Stimulated activated naive CD8-positive, alpha-beta T cell treated with anti-CD3 and anti-CD28 coated beads, Interleukin-15, Interleukin-2, amounts not matched to agents 100 ng/mL and 50 ng/mL, for 24 hours (primary cell): ENCODE data around the gene NPHP1.
"Not testable (repeated sequence)": the region's sequence is repeated elsewhere in the genome, so short reads cannot be mapped to it uniquely, and the experiment has no call there.

Experiments used
- H3K27ac Mint-ChIP-seq: one replicate; pipeline ENCODE4 v1.8.0; 2021; ENCODE audit warnings: mild to moderate bottlenecking, mixed read lengths
- H3K27me3 Mint-ChIP-seq: one replicate; pipeline ENCODE4 v1.8.0; 2021; ENCODE audit warnings: mixed read lengths
- H3K36me3 Mint-ChIP-seq: one replicate; pipeline ENCODE4 v1.8.0; 2021; ENCODE audit warnings: low read depth, mixed read lengths
- H3K4me1 Mint-ChIP-seq: one replicate; pipeline ENCODE4 v1.8.0; 2021; ENCODE audit warnings: low read depth, mixed read lengths
- H3K4me3 Mint-ChIP-seq: one replicate; pipeline ENCODE4 v1.8.0; 2021; ENCODE audit warnings: mild to moderate bottlenecking, mixed read lengths
- H3K9me3 Mint-ChIP-seq: one replicate; pipeline ENCODE4 v1.8.0; 2021; ENCODE audit warnings: mixed read lengths

NPHP1 gene

DNA sequence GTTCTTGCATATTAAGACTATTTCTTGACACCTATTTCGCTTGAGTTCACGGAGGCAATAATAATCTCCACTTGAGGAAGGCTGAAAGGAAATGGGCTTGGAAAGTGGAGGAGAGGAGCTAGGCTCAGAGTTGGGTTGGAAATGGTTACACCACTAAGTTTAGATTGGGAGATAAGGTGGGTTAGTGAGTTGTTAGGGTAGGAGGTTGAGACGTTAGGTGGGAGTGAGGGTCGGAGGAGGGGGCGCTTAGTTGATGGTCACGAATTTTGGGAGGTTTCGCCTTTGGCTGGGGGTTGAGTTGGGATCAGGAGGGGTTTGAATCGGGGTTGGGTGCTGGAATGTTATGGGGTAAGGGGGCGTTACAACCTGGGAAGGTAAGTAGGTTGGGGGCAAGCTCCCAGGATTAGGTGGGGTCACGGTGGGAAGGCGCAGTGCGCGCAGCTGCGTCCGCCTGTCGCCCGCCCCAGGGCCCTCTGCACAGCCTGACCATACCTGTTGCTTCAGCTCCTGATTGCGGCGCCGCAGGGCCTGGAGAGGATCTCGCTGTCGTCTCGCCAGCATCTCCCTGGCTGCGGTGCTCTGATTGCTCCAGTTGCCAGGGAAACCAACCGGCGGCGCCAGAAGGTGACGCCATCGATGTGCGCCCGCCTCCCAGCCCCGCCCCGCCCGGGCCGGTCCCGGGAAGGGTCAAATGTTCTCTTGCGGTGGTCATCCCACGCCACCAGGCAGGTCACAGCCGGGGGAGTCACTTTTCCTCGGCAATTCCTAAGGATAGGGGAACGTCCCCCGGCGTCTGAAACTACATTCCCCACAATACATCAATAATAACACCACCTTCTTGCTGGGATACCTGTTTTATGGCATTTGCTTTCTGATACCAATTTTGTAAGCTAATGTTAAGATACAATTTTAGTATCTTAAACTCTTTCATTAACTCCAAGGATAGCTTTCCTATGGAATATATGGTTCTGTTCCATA is at the start of gene NPHP1:
Gene NPHP1, minus strand, starts transcription at position 606 of the 978 bp plus-strand sequence. Its CDS starts 45 bp downstream, at position 561.
- Mint-ChIP-seq H3K4me3 (peak within 1 kb of the TSS; percentile 82), H3K4me1 (peaks cover 25% of the 10 kb centered on the region), H3K9me3 (no peaks in the 10 kb centered on the region), H3K27ac (peak within 1 kb of the TSS; percentile 69), H3K27me3 (no peaks in the 10 kb centered on the region), H3K36me3 (peaks cover 15% of the 10 kb centered on the region)

DNA sequence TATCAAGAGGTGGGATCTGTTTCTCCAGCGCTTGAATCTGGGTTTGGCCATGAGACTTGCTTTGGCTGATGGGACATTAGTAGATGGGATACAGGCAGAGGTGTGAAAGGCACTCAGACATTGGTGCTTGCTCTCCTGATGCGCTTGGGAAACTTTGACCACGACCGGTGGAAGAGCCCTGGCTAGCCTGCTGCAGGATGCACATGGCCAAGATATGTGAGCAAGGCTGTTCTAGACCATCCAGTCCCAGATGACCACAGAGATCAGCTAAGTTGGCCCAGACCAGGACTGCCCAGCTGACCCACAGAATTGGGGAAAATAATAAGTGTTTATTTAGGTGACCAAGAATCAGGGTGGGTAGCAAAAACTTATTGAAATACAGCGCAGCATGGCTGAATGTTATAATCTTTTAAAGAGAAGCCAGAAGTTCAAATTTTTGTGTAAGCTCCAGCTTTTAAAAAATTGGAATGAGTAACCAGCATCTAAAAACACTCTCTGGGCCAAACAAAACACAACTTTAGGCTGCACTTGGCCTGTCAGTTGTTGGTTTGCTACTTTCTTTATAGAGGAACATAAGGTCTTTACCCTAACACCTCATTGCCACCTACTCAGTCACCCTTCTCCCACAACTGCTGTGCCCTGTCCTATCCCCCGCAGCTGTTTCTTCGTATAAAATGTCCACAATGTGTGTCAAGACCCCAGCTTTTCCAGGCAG is 43.4 kb upstream of the NPHP1 start:
- H3K9me3 Mint-ChIP-seq, H3K27ac Mint-ChIP-seq, H3K4me1 Mint-ChIP-seq, H3K27me3 Mint-ChIP-seq, H3K4me3 Mint-ChIP-seq, H3K36me3 Mint-ChIP-seq: not testable (repeated sequence)

DNA sequence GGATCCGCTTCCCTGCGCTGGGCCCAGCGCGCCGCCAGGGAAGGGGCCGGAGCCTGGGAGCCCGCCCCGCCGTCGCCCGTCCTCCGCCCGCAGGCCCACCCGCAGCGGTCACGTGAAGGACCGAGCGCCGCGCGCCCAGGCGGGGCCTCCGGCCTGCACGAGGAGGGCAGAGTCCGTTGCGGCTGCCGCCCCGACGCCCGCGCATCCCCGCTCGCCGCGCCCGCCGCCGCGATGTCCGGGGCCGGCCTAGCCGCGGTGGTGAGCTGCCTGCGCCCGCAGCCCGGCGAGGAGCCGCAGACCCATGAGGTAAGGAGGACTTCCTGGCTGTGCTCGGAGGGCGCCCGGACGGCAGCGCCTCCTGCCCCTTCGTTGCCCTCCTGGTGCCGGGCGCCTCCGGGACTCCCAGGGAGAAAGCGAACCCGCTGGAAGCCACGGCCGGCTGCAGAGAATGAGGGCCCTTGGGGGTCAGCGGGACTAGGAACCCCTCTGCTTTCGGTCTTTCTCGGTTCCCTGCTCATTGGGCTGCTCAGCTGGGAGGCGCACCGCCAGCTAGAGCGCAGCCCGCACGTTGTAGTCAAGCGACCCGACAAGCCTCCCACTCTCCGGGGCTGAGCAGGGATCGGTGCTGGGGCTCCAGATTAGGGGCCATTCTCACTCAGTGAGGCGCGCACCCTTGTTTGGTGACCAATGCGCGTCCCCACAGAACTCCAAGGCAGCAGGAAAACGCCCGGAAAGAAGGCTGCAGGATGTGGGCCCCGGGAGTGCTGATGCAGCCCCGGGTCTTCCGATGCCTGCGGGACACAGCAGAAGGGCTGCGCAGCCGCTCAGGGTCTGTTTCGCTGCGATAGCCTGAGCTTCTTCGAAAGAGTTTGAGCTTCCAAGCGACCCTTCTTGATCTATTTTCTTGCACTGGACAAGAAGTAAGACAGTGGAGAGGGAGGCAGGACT is 40.9 kb upstream of the NPHP1 start:
- H3K36me3 Mint-ChIP-seq, H3K4me1 Mint-ChIP-seq, H3K27ac Mint-ChIP-seq, H3K9me3 Mint-ChIP-seq, H3K27me3 Mint-ChIP-seq, H3K4me3 Mint-ChIP-seq: not testable (repeated sequence)

DNA sequence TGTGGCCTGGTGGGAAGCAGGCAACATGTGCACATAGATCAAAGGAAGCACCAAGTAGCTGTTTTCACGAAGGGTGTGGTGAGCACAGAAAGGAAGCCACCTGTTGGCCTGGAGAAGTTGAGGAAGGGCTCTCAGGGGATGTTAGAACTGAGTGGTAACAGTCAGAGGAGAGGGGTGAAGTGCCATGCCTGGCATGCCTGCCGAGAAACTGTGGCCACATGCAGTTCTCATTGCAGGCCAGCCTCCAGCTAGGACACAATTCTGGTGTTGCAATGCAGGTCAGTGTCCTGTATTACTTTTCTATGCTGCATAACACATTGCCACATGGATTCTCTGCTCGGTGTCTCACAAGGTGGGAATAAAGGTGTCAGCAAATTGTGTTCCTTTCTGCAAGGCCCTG is 38.5 kb upstream of the NPHP1 start:
- H3K27ac Mint-ChIP-seq, H3K27me3 Mint-ChIP-seq, H3K9me3 Mint-ChIP-seq, H3K36me3 Mint-ChIP-seq, H3K4me3 Mint-ChIP-seq, H3K4me1 Mint-ChIP-seq: not testable (repeated sequence)

DNA sequence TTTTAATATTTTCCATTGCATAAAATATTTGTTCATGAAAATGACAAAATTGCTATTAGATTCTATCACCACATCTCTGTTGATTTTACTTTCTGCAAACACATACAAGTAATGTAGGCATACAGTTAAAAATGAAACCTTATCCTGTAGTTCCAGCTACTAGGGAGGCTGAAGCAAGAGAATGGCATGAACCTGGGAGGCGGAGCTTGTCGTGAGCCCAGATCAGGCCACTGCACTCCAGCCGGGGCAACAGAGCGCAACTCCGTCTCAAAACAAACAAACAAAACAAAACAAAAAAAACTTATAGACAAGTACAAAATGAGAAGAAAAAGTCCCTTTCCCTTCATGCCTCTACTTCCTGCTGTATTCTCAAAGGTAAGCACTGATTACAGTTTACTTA is 29.7 kb upstream of the NPHP1 start:
- not testable (repeated sequence) for H3K27ac Mint-ChIP-seq, H3K4me3 Mint-ChIP-seq, H3K27me3 Mint-ChIP-seq, H3K36me3 Mint-ChIP-seq, H3K9me3 Mint-ChIP-seq, H3K4me1 Mint-ChIP-seq

DNA sequence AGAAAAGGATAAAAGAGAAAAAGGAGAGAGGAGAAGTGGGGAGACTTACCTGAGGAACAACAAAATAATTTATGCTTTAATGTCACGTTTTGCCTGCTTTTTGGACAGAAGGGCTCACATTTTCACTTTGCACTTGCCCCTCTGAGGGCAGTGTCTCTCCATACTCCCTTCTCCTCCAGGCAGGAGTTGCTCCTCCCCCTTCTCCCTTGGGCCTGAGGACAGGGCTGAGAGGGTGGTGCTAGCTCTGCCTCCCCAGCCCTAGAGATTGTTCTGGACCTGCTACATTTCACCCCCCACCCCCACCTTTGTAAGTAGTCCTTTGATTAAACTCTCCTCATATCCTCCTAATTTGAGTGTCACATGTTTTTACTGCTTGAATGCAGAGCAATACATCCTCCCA is 25.1 kb upstream of the NPHP1 start:
- not testable (repeated sequence) for H3K9me3 Mint-ChIP-seq, H3K36me3 Mint-ChIP-seq, H3K4me3 Mint-ChIP-seq, H3K4me1 Mint-ChIP-seq, H3K27ac Mint-ChIP-seq
- H3K27me3 Mint-ChIP-seq = peaks cover 23% of the 10 kb centered on the region

DNA sequence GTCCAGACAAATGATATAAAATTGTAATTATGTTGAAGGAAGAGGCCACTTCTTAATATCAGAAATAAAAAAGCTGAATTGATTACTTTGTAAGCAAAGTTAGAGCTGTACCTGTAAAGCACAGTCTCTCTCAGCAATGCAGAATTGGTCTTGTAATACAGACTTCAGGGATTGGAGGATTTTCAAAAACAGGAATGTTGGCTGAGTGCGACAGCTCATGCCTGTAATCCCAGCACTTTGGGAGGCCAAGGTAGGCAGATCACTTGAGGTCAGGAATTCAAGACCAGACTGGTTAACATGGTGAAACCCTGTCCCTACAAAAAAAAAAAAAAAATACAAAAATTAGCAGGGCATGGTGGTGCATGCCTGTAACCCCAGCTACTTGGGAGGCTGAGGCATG is 17.8 kb upstream of the NPHP1 start:
- H3K27me3 Mint-ChIP-seq = peaks cover 60% of the 10 kb centered on the region
- H3K27ac Mint-ChIP-seq, H3K9me3 Mint-ChIP-seq, H3K4me3 Mint-ChIP-seq, H3K36me3 Mint-ChIP-seq, H3K4me1 Mint-ChIP-seq: not testable (repeated sequence)

DNA sequence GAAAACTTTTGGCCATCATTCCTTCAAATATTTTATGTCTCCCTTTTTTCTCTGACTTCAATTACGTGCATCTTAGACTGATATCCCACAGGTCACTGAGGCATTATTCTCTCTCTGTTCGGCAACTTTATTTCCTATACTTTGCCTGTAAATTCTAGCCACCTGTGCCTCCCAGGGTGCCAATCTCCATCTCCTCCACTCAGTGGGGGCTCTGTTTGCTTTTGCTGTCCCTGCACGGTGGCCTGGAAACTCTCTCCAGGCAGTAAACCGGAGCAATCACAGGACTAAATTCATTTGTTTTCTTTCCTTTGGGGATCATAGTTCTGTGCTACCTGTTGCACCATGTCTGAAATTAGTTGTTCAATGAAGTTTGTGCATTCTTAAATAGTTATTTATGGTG is 17.1 kb upstream of the NPHP1 start:
- no peak overlapping the region for H3K4me3 Mint-ChIP-seq
- H3K4me1 Mint-ChIP-seq = no peaks in the 10 kb centered on the region

DNA sequence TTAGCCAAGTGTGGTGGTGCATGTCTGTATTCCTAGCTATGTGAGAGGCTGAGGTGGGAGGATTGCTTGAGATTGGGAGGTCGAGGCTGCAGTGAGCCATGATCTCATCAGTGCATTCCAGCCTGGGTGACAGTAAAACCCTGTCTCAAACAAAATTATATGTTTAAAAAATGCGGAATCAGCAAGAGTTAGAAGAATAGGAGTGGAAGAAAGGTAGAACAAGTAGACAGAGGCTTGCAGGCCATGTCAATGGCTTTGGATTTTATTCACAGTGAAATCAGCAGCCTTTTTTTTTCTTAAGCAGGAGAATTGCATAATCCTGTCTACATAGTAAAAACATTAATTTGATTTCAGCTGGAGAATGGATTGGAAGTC is 15.4 kb upstream of the NPHP1 start:
- Mint-ChIP-seq H3K36me3 (no peaks in the 10 kb centered on the region), H3K27me3 (peaks cover 63% of the 10 kb centered on the region), H3K4me3 (no peak overlapping the region), H3K27ac (no peak overlapping the region), H3K9me3 (no peaks in the 10 kb centered on the region), H3K4me1 (no peaks in the 10 kb centered on the region)

More for the DNA sequence above, 17.1 kb upstream of the NPHP1 start:
- H3K36me3 Mint-ChIP-seq = no peaks in the 10 kb centered on the region
- no peak overlapping the region for H3K27ac Mint-ChIP-seq
- H3K9me3 Mint-ChIP-seq = no peaks in the 10 kb centered on the region
- H3K27me3 Mint-ChIP-seq = peaks cover 60% of the 10 kb centered on the region

DNA sequence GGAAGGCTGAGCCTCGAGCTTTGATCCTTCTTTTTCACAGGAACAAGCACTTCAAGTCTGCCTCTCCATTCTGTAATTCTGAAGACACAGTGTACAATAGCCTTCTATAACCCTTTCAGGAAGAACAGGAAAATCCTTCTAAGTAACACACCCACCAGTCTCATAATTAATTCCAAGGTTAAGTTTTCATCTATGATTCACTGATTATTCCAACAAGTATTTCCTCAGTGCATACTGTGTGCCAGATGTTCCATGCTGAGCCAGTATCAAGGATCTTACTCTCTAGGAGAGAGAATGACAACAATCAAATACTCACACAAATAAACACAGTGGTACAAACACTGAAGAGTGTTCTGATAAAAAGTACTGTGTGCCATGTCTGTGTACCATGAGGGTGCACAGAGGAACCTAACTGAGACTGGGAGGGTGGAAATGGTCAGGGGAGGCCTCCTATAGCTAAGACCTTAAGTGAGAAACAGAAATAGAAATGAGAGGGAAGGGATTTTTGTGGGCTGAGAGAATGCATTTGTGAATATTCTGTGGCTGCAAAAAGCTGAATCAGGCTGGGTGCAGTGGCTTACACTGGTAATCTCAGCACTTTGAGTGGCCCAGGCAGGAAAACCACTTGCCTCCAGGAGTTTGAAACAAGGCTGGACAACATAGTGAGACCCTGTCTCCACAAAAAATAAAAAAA is 14.8 kb upstream of the NPHP1 start:
- Mint-ChIP-seq H3K4me3 (no peak overlapping the region), H3K36me3 (no peaks in the 10 kb centered on the region), H3K27ac (no peak overlapping the region), H3K27me3 (peaks cover 65% of the 10 kb centered on the region), H3K9me3 (no peaks in the 10 kb centered on the region), H3K4me1 (no peaks in the 10 kb centered on the region)

DNA sequence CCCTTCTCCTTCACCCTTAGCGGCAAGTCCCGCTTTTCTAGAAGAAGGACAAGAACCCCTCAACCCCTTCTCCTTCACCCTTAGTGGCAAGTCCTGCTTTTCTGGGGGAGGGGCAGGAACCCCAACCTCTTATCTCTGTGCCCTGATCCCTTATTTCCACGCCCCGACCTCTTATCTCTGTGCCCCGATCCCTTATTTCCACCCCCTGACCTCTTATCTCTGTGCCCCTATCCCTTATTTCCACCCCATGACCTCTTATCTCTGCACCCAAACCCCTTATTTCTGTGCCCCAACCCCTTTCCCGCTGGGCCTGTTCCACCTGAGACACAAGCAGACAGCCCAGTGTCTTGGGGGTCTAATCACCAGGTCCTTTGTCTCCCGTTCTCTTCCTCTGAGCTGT is 14.1 kb upstream of the NPHP1 start:
- not testable (repeated sequence) for H3K27ac Mint-ChIP-seq, H3K36me3 Mint-ChIP-seq, H3K4me3 Mint-ChIP-seq, H3K9me3 Mint-ChIP-seq, H3K4me1 Mint-ChIP-seq
- peaks cover 59% of the 10 kb centered on the region for H3K27me3 Mint-ChIP-seq

DNA sequence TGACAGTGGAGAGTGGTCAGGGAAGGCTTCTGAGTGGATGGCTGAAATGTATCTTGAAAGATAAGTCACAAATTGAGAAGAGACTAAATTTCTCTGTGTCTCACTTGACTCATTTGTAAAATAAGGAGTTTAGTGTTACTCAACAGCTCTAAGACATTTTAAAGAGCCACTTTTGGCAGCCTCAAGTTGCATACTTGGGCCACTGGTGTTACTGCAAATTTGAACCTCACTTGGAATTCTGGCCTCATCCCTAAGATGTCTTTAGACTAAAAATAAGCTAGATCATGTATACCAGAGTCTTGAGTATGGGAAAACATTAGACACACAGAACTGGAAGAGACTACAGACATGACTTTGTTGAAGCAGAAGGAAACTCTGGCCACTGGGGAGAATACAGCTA is 12.0 kb upstream of the NPHP1 start:
- Mint-ChIP-seq H3K36me3 (peaks cover 4% of the 10 kb centered on the region), H3K9me3 (peaks cover 4% of the 10 kb centered on the region), H3K27ac (no peak overlapping the region), H3K27me3 (peaks cover 57% of the 10 kb centered on the region), H3K4me3 (no peak overlapping the region), H3K4me1 (peaks cover 4% of the 10 kb centered on the region)

DNA sequence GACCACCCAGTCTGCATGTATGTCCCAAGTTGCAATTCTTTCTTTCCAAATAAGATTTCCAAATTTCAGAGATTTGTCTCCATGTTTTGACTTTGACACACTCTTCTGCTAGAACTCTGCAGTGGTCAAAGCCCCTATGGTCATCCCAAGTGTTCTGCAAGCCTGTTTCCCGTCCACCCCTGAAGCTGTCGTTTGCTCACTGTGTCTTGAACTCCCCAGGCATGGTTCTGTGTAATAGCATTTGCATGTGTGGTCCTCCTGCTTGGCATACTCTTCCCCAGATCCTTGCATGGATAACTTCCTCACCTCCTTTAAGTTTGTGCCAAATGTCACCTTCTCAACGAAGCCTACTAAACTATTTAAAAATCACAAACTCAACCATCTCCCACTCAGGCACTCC is 11.4 kb upstream of the NPHP1 start:
- Mint-ChIP-seq H3K4me3 (no peak overlapping the region), H3K27me3 (peaks cover 51% of the 10 kb centered on the region), H3K9me3 (peaks cover 4% of the 10 kb centered on the region), H3K27ac (no peak overlapping the region), H3K4me1 (peaks cover 9% of the 10 kb centered on the region), H3K36me3 (peaks cover 9% of the 10 kb centered on the region)

DNA sequence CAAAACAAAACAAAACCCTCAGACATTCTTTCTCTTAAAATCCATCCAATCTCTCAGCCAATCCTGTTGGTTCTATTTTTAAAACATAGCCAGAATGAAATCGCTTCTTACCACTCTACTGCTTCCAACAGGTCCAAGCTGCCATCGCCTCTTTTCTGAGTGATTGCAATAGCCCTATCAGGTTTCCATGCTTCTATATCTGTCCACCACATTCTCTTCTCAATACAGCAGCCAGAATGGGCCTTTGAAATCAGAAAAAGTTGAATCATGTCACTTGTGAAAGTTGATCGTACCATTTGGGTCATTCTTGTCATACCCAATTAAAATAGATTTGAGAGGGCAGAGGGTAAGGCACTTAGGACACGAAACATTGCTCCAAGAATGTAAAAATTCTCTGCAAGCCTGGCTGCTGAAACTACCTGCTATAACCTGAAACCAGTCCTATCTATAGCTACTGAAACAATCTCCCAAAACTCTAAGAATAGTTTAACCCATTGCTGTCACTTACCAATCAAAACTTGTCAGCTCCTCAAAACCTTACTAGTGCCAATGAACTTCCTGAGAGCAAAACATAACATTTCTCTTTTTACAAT is 10.8 kb upstream of the NPHP1 start:
- peaks cover 4% of the 10 kb centered on the region for H3K9me3 Mint-ChIP-seq
- H3K36me3 Mint-ChIP-seq = peaks cover 9% of the 10 kb centered on the region
- H3K4me3 Mint-ChIP-seq = no peak overlapping the region
- H3K27ac Mint-ChIP-seq = no peak overlapping the region
- H3K4me1 Mint-ChIP-seq = peaks cover 13% of the 10 kb centered on the region
- peaks cover 50% of the 10 kb centered on the region for H3K27me3 Mint-ChIP-seq
